ENCODE measurements around the gene UTS2R.
"Not testable (repeated sequence)": the region's sequence is repeated elsewhere in the genome, so short reads cannot be mapped to it uniquely, and the experiment has no call there.

UTS2R gene

DNA sequence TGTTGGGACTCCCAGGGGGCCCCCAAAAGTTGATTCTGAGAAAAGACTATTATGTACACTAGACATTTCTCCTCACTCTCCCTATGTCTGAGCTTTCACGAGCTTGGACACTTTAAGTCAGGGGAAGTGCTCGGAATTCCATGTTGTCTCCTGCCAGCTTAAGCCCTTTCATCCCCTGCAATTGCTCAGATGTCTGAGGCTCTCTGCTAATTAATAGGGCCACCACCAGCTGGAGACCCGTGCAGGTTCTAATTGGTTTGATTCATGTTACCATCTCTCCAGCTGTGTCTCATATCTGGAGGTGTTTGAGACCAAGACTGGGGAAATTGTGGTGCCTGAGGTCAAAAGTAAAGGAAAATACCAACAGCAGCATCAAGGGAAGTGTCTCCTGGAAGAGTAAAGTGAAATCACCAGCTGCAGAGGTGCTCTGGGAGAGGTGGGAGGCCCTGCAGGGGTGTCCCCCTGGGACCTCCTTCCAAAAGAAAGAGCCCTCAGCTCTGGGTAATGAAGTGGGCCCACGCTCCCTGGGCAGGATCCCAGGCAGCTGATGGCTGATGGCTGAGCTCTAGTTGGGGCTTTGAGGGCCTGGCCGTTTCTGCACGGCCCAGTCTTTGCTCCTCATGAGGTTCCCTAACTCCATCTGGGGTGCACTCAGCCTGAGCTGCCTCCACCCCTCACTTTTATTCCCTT is 5.8 kb upstream of the UTS2R start:
- FAIRE-seq (no peak), DNase-seq (ENCODE audit: insufficient read length, low spot score) (no peak)
- no peak for TF ChIP-seq TAF1 (IDR thresholded peaks at IDR 0.05; ENCODE audit: low read depth, low read length)
- no peak for TF ChIP-seq PAX5 (IDR thresholded peaks at IDR 0.05; ENCODE audit: insufficient read depth, low read length, severe bottlenecking)
- TF ChIP-seq POU2F2 (IDR thresholded peaks at IDR 0.05; ENCODE audit: low read depth, low read length), result no peak
- TF ChIP-seq SPI1 (IDR thresholded peaks at IDR 0.05; ENCODE audit: low read depth, low read length), result no peak
- TF ChIP-seq POLR2A (IDR thresholded peaks at IDR 0.05; ENCODE audit: low read depth, low read length), result no peak
- no peak for TF ChIP-seq POLR2AphosphoS5 (IDR thresholded peaks at IDR 0.05; ENCODE audit: low read depth, low read length)

DNA sequence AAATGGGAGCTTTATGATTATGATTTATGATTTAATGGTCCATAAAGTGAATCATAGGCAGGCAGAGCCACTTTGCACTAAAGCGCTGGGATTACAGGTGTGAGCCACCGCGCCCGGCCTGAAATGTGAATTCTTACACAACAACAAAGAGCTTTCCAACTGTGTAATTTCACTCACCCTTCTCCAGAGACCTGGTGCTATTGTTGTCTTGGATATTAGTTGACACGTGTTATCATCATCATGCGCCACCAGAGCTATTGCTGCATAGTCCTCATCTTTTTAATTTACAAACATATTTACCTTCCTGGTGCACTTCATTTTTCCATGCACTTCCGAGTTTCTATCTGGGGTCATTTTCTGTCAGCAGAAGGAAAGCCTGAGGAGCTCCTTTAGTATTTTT is 4.8 kb upstream of the UTS2R start:
- FAIRE-seq (no peak), DNase-seq (ENCODE audit: insufficient read length, low spot score) (no peak)
- no peak for TF ChIP-seq POLR2A (IDR thresholded peaks at IDR 0.05; ENCODE audit: low read depth, low read length)
- TF ChIP-seq TAF1 (IDR thresholded peaks at IDR 0.05; ENCODE audit: low read depth, low read length), result no peak
- TF ChIP-seq POLR2AphosphoS5 (IDR thresholded peaks at IDR 0.05; ENCODE audit: low read depth, low read length), result no peak
- TF ChIP-seq SPI1 (IDR thresholded peaks at IDR 0.05; ENCODE audit: low read depth, low read length), result no peak
- no peak for TF ChIP-seq POU2F2 (IDR thresholded peaks at IDR 0.05; ENCODE audit: low read depth, low read length)
- TF ChIP-seq PAX5 (IDR thresholded peaks at IDR 0.05; ENCODE audit: insufficient read depth, low read length, severe bottlenecking), result no peak

DNA sequence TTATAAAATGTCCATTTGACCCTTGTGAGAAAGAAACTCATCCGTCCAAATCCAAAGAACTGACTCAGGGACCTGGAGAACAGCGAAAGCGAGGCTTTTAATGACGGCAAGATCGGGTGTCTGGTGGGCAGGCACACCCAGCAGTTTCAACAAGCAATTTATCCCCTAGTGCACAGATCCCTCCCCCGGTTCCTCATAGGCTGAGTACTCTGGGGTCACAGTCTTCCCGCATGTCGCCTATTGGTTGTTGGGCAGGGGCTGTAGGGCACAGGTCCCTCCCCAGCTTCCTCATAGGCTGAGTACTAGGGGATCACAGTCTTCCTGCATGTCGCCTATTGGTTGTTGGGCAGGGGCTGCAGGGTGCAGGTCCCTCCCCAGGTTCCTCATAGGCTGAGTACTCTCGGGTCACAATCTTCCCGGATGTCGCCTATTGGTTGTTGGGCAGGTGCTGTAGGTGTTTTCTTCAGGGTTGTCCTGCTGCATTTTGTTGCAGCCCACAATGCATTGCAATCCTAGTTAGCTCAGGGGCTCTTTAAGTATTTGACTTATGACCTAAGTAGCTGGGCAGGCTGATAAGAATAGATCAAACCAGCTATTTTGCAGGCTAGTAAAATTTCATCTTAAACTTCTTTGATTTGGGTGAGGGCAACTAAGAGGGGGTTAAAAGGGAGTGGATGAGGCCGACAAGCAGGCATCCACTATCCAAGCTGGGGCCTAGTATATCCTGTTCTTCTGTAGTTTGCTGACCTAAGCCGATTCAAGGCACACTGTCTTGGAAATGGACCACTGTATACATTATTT is 3.6 kb upstream of the UTS2R start:
- no peak for TF ChIP-seq SPI1 (IDR thresholded peaks at IDR 0.05; ENCODE audit: low read depth, low read length)
- no peak for TF ChIP-seq POU2F2 (IDR thresholded peaks at IDR 0.05; ENCODE audit: low read depth, low read length)
- TF ChIP-seq TAF1 (IDR thresholded peaks at IDR 0.05; ENCODE audit: low read depth, low read length), result no peak
- no peak for TF ChIP-seq PAX5 (IDR thresholded peaks at IDR 0.05; ENCODE audit: insufficient read depth, low read length, severe bottlenecking)
- DNase-seq (ENCODE audit: insufficient read length, low spot score) (no peak), FAIRE-seq (no peak)

DNA sequence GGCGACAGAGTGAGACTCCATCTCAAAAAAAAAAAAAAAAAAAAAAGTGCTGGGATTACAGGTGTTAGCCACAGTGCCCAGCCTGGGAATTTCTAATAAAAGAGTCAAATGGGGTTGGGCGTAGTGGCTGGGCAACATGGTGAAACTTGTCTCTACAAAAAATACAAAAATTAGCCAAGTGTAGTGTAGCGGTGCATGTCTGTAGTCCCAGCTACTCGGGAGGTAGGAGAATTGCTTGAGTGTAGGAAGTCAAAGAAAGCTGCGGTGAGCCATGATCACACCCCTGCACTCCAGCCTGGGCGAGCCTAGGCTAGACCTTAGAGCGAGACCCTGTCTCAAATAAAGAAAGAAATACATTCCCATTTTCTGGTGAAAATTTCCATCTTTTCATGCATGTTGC is 2.4 kb upstream of the UTS2R start:
- TF ChIP-seq TAF1 (IDR thresholded peaks at IDR 0.05; ENCODE audit: low read depth, low read length), result no peak
- no peak for TF ChIP-seq POLR2A (IDR thresholded peaks at IDR 0.05; ENCODE audit: low read depth, low read length)
- no peak for TF ChIP-seq POLR2AphosphoS5 (IDR thresholded peaks at IDR 0.05; ENCODE audit: low read depth, low read length)
- TF ChIP-seq SPI1 (IDR thresholded peaks at IDR 0.05; ENCODE audit: low read depth, low read length), result no peak
- no peak for TF ChIP-seq PAX5 (IDR thresholded peaks at IDR 0.05; ENCODE audit: insufficient read depth, low read length, severe bottlenecking)
- no peak for TF ChIP-seq POU2F2 (IDR thresholded peaks at IDR 0.05; ENCODE audit: low read depth, low read length)
- no peak for DNase-seq (ENCODE audit: insufficient read length, low spot score)
- no peak for FAIRE-seq

DNA sequence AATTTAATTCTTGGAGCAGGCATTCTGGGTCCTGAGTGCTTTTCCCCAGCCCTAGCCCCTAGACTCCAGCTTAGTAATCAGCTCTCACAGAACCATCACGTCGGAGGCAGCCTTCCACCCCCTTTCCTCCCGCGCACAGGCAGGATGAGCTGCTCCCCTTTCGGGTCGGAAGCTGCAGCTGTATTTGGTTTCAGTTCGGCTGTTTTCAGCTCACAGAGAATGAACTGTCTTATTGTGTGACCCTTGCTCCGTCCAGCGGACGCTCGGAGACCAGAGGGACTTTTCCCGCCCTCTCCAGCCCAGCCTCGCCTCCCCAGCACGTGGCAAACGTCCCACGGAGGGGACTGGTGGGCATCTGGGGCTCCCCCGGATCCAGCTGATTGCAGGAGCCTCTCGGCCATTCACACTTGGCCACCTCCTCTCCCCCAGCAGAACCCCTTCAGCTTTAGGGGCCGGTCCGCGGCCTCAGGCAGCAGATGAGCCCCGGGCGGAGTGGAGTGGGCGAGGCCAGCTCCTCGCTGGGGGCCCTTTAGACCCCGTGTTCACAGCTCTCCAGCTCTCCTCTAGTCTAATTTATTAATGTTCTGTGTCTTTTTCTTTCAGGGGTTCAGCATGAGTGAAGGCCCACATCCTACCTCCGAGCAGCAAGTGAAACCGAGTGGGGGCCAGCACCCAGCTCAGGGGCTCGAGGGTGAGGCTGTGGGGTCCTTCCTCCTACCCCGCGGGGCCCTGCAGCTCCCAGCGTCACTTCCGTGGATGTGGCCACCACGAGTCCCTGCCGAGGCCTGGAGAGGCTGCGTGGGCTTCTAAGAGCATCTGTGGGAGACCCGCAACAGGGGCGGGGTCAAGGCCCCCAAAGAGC is 863 bp upstream of the UTS2R start:
- FAIRE-seq (peak; percentile 97), DNase-seq (ENCODE audit: insufficient read length, low spot score) (peak; percentile 62)
- TF ChIP-seq SPI1 (IDR thresholded peaks at IDR 0.05; ENCODE audit: low read depth, low read length), result no peak
- no peak for TF ChIP-seq POLR2A (IDR thresholded peaks at IDR 0.05; ENCODE audit: low read depth, low read length)
- no peak for TF ChIP-seq PAX5 (IDR thresholded peaks at IDR 0.05; ENCODE audit: insufficient read depth, low read length, severe bottlenecking)
- no peak for TF ChIP-seq POLR2AphosphoS5 (IDR thresholded peaks at IDR 0.05; ENCODE audit: low read depth, low read length)
- no peak for TF ChIP-seq POU2F2 (IDR thresholded peaks at IDR 0.05; ENCODE audit: low read depth, low read length)
- TF ChIP-seq TAF1 (IDR thresholded peaks at IDR 0.05; ENCODE audit: low read depth, low read length), result no peak

DNA sequence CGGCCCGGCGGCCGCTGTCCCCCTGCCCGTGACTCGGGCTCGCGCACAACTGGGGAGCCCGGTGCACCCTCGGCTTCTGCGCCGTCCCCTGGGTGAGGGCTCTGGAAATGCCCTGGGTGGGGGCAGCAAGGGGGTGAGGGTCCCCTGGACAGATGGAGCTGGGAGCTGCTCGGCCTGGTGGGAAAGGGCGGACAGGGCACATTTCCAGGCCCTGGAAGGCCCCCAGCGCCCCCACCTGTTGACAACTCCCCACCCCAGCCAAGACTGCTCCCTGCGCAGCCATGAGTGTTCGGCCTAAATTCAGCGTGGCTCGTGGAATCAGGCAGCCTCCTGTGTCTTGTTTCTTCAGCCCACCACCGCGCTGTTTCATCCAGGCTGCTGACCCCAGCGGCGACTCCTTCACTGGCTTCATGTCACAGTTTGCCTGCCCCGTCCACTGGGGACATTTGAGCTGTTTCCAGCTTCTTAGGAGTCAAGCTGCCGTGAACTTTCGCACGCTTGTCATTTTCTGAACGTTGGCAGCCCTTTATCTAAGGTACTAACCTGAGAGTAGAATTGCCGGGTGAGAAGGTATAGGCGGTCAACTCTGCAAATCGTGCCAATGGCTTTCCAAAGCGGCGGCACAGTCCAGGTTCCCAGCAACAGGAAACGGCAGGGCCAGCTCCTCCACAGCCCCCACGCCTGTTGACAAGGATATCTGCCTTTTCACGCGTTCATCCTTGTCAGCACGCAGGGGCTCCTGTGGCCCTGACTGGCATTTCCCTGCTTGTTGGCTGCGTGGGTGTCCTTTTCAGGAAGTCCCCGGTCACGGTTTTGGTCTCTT is 895 bp downstream of the UTS2R start:
- TF ChIP-seq SPI1 (IDR thresholded peaks at IDR 0.05; ENCODE audit: low read depth, low read length), result peak; percentile 41; the same call in 1 of the 2 replicates
- TF ChIP-seq POLR2A (IDR thresholded peaks at IDR 0.05; ENCODE audit: low read depth, low read length), result no peak
- DNase-seq (ENCODE audit: insufficient read length, low spot score) (no peak), FAIRE-seq (no peak)

DNA sequence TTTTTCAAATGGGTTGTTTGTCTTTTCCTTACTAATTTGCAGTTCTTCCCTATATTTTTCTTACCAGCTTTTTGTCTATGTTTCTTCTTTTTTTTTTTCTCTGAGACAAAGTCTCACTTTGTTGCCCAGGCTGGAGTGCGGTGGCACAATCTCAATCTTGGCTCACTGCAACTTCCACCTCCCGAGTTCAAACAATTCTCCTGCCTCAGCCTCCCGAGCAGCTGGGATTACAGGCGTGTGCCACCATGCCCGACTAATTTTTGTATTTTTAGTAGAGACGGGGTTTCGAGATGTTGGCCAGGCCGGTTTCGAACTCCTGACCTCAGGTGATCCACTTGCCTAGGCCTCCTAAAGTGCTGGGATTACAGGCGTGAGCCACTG is 1.5 kb downstream of the UTS2R start:
- not testable (repeated sequence) for FAIRE-seq; DNase-seq (ENCODE audit: insufficient read length, low spot score)

DNA sequence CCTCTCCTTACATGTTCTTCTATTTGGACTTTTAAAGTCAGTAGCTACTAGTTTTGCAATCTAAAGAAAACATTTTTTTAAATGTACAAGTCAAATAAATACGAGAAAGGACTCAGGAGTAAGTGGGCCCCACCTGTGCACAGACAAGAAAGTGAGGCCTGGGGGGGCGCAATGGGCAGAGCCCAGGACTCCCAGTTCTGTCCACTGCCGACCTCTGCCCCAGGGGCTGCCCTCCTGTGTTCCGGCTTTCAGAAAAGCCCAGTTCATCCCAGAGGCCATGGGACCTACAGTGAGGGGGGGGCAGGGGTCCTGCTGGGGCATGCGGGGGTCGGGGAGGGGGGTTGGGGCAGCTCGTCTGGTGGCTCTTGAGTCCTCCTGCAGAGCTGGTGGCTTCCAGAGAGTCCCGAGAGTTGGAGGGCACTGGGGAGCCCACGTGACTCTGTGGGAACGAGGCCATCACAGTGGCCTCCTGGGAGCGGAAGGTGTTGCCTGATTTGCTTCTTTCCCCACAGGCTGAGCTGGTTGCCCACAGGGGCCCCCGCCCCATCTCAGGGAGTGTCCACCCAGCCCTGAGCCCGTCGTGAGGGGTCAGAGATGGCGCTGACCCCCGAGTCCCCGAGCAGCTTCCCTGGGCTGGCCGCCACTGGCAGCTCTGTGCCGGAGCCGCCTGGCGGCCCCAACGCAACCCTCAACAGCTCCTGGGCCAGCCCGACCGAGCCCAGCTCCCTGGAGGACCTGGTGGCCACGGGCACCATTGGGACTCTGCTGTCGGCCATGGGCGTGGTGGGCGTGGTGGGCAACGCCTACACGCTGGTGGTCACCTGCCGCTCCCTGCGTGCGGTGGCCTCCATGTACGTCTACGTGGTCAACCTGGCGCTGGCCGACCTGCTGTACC is 2.4 kb downstream of the UTS2R start:
- FAIRE-seq (no peak), DNase-seq (ENCODE audit: insufficient read length, low spot score) (no peak)
- TF ChIP-seq POU2F2 (IDR thresholded peaks at IDR 0.05; ENCODE audit: low read depth, low read length), result no peak
- no peak for TF ChIP-seq TAF1 (IDR thresholded peaks at IDR 0.05; ENCODE audit: low read depth, low read length)
- no peak for TF ChIP-seq POLR2AphosphoS5 (IDR thresholded peaks at IDR 0.05; ENCODE audit: low read depth, low read length)
- TF ChIP-seq POLR2A (IDR thresholded peaks at IDR 0.05; ENCODE audit: low read depth, low read length), result no peak
- no peak for TF ChIP-seq PAX5 (IDR thresholded peaks at IDR 0.05; ENCODE audit: insufficient read depth, low read length, severe bottlenecking)
- TF ChIP-seq SPI1 (IDR thresholded peaks at IDR 0.05; ENCODE audit: low read depth, low read length), result no peak

Data from GM12891 (cell line).